ENCODE measurements around the gene CCDC71L.

GRCh38 chr7:106620676-106621075, 40.3 kb downstream of the CCDC71L start:
- TF ChIP-seq, protein P1, sequence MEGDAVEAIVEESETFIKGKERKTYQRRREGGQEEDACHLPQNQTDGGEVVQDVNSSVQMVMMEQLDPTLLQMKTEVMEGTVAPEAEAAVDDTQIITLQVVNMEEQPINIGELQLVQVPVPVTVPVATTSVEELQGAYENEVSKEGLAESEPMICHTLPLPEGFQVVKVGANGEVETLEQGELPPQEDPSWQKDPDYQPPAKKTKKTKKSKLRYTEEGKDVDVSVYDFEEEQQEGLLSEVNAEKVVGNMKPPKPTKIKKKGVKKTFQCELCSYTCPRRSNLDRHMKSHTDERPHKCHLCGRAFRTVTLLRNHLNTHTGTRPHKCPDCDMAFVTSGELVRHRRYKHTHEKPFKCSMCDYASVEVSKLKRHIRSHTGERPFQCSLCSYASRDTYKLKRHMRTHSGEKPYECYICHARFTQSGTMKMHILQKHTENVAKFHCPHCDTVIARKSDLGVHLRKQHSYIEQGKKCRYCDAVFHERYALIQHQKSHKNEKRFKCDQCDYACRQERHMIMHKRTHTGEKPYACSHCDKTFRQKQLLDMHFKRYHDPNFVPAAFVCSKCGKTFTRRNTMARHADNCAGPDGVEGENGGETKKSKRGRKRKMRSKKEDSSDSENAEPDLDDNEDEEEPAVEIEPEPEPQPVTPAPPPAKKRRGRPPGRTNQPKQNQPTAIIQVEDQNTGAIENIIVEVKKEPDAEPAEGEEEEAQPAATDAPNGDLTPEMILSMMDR (IDR thresholded peaks at IDR 0.05; ENCODE audit: low read depth, low read length): no peak
- TF ChIP-seq EZH2phosphoT487 (IDR thresholded peaks at IDR 0.05; ENCODE audit: low read depth): no peak

Measured in OCI-LY3 (cell line).